OCI-LY1 (cell line): ENCODE data around the gene ATN1.

Experiments
- CTCF ChIP-seq: fragments of 200-600 bp; sonication (generic), shearing (Covaris generic); IDR thresholded peaks from 2 replicates; pipeline ENCODE4 v1.5.1; 2017; ENCODE audit warnings: mild to moderate bottlenecking, antibody characterized with exemption, low read length, moderate library complexity, mixed read lengths
- EZH2 ChIP-seq: fragments of 200-600 bp; sonication (generic), shearing (Covaris generic); IDR thresholded peaks from 2 replicates; pipeline ENCODE4 v1.8.0; 2017; ENCODE audit warnings: borderline replicate concordance, mixed run types, mild to moderate bottlenecking, antibody characterized with exemption, low read length, moderate library complexity, mixed read lengths

DNA sequence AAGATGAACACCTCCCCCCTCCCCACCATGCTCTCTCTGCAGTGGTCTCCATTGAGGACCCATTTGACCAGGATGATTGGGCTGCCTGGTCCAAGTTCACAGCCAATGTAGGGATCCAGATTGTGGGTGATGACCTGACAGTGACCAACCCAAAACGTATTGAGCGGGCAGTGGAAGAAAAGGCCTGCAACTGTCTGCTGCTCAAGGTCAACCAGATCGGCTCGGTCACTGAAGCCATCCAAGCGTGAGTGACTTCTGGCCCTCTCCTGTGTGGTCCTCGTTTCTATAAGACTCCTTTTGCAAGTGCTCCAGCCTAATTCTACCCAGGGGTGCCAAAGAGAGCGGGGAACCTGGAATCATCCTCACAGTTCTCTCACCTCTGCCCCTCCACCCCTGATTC is 6.2 kb upstream of the ATN1 start:
- TF ChIP-seq CTCF, result no peak
- no peak for TF ChIP-seq EZH2
